ENCODE measurements around the gene DAZAP1.

The DAZAP1 gene

DNA sequence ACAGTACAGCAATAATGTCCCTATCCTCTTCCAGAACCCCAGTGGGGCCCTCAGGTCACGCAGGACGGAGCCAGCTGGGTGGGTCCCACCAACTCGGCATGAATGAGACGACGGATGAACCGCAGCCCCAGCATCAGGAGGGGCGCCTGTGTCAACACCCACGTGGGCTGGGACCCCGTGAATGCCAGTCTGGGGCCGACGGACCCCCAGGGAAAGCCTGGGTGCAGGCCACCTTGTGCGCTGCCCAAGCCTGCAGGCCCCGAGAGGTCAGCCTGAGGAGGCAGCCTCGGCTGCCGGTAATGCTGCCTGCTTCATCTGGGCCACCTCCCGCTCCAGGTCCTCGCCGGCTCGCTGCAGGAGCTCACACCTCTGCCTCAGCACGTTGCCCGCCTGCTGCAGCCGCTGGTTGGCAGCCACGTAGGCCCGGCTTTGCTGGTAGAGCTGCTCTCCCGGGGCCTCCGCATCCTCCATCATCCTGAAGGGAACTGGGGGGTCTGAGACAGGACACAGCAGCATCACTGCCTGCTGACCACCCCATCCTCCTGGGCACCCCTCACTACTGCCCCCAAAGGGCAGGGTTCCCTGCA lies 67.5 kb downstream of the DAZAP1 start:
- TF ChIP-seq, protein P1, sequence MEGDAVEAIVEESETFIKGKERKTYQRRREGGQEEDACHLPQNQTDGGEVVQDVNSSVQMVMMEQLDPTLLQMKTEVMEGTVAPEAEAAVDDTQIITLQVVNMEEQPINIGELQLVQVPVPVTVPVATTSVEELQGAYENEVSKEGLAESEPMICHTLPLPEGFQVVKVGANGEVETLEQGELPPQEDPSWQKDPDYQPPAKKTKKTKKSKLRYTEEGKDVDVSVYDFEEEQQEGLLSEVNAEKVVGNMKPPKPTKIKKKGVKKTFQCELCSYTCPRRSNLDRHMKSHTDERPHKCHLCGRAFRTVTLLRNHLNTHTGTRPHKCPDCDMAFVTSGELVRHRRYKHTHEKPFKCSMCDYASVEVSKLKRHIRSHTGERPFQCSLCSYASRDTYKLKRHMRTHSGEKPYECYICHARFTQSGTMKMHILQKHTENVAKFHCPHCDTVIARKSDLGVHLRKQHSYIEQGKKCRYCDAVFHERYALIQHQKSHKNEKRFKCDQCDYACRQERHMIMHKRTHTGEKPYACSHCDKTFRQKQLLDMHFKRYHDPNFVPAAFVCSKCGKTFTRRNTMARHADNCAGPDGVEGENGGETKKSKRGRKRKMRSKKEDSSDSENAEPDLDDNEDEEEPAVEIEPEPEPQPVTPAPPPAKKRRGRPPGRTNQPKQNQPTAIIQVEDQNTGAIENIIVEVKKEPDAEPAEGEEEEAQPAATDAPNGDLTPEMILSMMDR (IDR thresholded peaks at IDR 0.05) = no peak

DNA sequence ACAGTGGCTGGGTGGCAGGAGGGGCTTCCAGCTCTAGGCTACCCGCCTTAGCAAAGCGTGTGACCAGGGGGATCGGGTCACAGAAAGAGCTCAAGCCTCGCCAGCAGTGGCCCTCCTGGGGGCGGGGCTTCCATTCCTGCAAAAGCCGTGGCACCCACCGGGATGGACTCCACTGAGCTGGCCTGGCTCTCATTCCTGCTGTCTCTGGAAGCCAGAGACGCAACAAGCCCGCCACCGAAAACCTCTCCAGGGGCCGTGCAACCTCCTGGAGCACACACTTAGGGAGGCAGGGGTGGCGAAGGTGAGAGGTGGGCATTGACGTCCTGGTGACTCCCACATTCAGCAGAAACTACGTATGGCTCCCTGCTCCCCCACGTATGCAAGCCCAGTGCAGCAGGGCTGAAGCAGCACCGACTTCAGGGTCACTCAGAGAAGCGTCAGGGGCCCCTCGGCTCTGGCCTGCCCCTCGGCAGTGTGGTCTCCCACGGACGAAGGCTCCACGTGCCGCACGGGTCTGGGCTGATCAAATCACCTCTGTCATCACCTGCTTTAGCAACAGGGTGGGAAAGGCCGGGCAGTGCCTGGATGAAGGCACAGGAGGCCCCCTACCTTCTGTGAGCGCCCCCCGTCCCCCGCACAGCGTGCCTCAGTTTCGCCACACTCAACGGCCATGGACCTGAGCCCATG lies 68.5 kb downstream of the DAZAP1 start:
- TF ChIP-seq, protein P1 (IDR thresholded peaks at IDR 0.05) = no peak

DNA sequence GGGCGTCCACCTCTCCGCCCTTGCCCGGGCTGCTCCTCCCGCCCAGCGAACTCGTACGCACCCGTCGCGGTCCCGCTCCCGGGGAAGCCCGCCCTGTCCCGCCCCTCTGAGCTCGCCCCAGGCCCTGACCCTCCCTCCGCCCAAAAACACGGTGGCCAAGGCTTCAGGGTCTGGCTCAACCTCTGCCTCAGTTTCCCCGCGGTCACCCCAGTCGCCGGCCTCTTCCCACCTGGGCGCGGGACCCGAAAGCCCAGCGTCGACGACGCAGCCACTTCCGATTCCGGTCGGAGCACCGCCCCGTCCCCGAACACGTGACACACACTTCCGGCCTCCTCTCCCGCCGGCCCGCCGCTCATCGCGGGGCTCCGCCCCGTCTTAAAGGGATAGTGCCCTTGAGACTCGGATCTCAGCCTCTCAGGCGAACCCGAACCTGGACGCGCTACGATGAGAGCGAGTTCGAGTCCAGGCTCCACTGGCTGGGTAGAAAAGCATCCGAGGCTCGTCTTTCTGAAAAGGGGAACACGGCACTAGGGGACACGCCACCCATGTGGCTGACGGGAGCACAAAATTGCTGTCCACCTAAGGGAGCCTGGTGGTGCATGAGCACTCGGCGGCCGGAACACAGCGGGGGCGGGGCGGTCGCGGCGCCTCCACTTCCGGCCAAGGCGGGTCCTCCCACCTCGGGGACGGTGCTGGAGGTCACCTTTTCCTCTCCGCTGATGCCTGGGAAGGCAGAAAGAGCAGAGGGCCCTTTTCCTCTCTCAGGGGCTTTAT lies 71.7 kb downstream of the DAZAP1 start, which contains the start of gene C19orf25:
Gene C19orf25, minus strand, starts transcription at position 282 of the 774 bp plus-strand sequence. CDS start 312 bp downstream, outside the sequence.
- TF ChIP-seq, protein P1 (IDR thresholded peaks at IDR 0.05) = no peak

DNA sequence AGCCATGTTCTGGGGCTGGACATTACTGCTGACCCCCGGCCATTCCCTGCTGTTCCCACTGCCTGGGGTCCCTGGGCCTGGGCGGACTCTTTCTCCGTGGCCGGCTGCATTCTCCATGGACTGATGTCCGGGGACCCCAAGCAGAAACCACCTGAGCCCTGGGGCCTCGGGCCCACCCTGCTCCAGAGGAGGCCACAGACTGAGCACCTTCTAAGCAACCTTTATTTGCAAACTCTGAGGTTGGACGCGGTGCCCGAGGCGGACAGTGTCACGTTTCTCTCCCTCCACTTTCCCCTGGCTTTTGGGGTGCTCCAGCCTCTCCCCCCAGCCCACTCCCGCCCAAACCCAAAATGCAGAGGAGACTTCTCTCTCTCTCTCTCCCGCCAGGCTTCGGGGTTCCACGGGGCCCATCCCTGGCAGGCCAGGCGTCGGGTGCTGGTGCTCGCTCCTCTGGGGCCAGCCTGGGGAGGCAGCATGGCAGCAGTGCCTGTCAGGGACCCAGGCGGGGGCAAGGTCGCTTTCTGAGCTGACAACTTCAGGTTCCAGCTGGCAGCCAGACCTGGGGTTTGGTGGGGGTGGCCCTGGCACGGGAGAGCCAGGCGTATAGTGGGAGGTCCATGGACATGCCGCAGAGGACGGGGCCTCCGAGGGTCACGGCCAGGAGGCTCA lies 74.0 kb downstream of the DAZAP1 start:
- TF ChIP-seq, protein P1 (IDR thresholded peaks at IDR 0.05) = no peak

DNA sequence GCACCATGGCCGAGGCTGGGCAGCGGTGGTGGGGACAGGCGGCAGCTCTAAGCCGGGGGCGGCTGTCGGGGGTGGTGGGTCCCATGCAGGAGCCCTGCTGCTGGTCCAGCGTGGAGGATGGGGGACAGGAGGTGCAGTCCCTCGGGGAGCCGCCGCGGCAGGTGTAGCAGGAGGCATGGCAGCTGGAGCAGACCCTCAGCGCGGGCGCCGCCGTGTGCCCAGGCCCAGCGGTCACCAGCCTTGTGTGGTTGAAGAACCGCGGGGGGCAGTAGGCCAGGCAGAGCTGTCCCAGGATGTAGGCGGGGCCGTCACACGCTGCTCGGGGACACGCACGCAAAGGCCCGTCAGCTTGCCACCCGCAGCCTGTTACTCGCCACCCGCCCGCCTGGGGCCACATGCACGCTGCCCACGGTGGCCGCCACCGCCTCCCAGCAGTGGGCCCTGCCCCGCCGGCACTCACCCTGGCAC lies 74.5 kb downstream of the DAZAP1 start:
- TF ChIP-seq, protein P1 (IDR thresholded peaks at IDR 0.05) = no peak

DNA sequence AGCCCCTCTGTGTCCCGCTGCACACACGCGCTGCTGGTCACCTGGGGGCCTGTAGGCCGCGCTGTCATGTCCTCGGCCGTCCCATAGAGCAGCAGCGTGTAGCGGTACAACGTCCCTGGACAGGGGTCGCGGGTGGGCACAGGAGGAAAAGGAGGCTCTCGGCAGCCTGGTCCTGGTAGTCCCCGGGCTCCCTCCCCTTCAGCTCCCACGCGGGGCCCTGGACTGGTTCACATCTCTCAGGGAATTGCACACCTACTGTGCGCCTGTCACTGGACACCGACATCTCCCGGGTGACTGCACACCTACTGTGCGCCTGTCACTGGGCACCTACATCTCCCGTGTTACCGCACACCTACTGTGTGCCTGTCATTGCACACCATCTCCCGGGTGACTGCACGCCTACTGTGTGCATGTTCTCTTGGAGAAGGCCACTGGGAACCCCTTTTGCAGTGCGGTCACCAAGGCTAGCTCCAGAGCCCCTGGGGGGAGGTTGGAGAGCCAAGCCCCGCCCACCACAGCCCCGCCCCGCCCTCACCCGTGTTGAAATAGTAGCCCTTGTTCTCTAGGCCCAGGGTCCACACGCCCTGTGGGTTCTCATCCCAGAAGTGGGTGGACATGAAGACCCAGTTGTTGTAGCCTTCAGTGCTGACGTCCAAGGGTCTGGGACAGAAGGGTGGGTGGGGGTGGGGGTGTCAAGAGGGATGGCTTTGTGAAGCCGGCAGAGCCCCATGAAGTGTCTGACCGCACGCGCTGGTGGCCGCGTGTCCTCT lies 75.2 kb downstream of the DAZAP1 start:
- TF ChIP-seq, protein P1 (IDR thresholded peaks at IDR 0.05) = no peak

Measured in LNCAP (cell line).